Measurements from ENCODE around the gene MYO9A.

Gene MYO9A

GRCh38 chr15:72011302-72011942 lies 106.5 kb downstream of the MYO9A start:
- Histone ChIP-seq H3K4me3 (ENCODE audit: low read depth, low read length) (no peak overlapping the region), H3K36me3 (ENCODE audit: control insufficient read depth in 2 of 2, insufficient read depth in 1 of 2, low read length in 2 of 2) (peaks cover 4 to 10% of the 10 kb centered on the region in 2 experiments), H3K4me1 (ENCODE audit: control insufficient read depth, insufficient read depth, low read length) (peaks cover 21% of the 10 kb centered on the region), H3K9me3 (ENCODE audit: control insufficient read depth, insufficient read depth, low read depth, low read length) (no peaks in the 10 kb centered on the region), H3K27ac (ENCODE audit: extremely low read depth, low read depth, low read length) (no peak overlapping the region)
- POLR2A ChIA-PET: no interaction called here
- CTCF ChIA-PET: interaction anchor here (2.1 kb wide), 1 partner anchor 145 kb away, joined by 7 read pairs; no protein-coding TSS in a partner anchor
- TF ChIP-seq, protein P1, sequence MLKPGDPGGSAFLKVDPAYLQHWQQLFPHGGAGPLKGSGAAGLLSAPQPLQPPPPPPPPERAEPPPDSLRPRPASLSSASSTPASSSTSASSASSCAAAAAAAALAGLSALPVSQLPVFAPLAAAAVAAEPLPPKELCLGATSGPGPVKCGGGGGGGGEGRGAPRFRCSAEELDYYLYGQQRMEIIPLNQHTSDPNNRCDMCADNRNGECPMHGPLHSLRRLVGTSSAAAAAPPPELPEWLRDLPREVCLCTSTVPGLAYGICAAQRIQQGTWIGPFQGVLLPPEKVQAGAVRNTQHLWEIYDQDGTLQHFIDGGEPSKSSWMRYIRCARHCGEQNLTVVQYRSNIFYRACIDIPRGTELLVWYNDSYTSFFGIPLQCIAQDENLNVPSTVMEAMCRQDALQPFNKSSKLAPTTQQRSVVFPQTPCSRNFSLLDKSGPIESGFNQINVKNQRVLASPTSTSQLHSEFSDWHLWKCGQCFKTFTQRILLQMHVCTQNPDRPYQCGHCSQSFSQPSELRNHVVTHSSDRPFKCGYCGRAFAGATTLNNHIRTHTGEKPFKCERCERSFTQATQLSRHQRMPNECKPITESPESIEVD (tag by site-specific recombination; IDR thresholded peaks at IDR 0.05): peak; percentile 38; the same call in 1 of the 2 replicates
- no peak for TF ChIP-seq ZNF324 (tag by site-specific recombination; IDR thresholded peaks at IDR 0.05)
- no peak for TF ChIP-seq ZXDB (tag by site-specific recombination; IDR thresholded peaks at IDR 0.05)
- no peak for TF ChIP-seq ZNF266 (tag by site-specific recombination; IDR thresholded peaks at IDR 0.05; ENCODE audit: low read depth)

DNA sequence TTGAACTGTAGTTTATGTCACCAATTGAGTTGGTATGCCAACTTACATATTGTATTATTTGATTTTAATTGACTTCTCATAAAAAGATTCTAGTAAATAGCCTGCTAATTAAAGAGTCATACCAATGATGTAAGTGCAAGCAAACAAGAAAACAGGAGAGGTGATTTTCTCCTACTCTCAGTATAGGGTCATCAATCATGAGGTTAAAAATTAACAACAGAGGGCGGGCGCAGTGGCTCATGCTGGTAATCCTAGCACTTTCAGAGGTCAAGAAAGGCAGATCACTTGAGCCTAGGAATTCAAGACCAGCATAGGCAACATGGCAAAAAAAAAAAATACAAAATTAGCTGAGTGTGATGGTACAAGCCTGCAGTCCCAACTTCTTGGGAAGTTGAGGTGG lies 108.7 kb downstream of the MYO9A start:
- H3K4me3 ChIP-seq (ENCODE audit: low read depth, low read length): no peak overlapping the region
- ChIA-PET POLR2A (no interaction called here), CTCF (no interaction called here)
- no peak overlapping the region for H3K27ac ChIP-seq (ENCODE audit: extremely low read depth, low read depth, low read length)
- peaks cover 4 to 15% of the 10 kb centered on the region in 2 experiments for H3K36me3 ChIP-seq (ENCODE audit: control insufficient read depth in 2 of 2, insufficient read depth in 1 of 2, low read length in 2 of 2)
- no peaks in the 10 kb centered on the region for H3K9me3 ChIP-seq (ENCODE audit: control insufficient read depth, insufficient read depth, low read depth, low read length)
- peaks cover 21% of the 10 kb centered on the region for H3K4me1 ChIP-seq (ENCODE audit: control insufficient read depth, insufficient read depth, low read length)
- TF ChIP-seq ZNF274 (IDR thresholded peaks at IDR 0.05; ENCODE audit: low read length): no peak
- no peak for TF ChIP-seq ZNF274 (tag by site-specific recombination; IDR thresholded peaks at IDR 0.05; ENCODE audit: borderline replicate concordance)
- TF ChIP-seq RBAK (tag by site-specific recombination; IDR thresholded peaks at IDR 0.05): no peak
- 0 out of 2 replicates have a peak, but pooled peaks have one; percentile 5 for TF ChIP-seq FEZF1 (tag by site-specific recombination; IDR thresholded peaks at IDR 0.05)
- no peak for TF ChIP-seq ZBTB17 (tag by site-specific recombination; IDR thresholded peaks at IDR 0.05)
- no peak for TF ChIP-seq ZNF670 (tag by site-specific recombination; IDR thresholded peaks at IDR 0.05; ENCODE audit: low read depth)
- no peak for TF ChIP-seq ZNF510 (tag by site-specific recombination; IDR thresholded peaks at IDR 0.05; ENCODE audit: insufficient replicate concordance)
- no peak for TF ChIP-seq ZNF513 (tag by site-specific recombination; IDR thresholded peaks at IDR 0.05)
- TF ChIP-seq IKZF3 (tag by site-specific recombination; IDR thresholded peaks at IDR 0.05): no peak
- no peak for TF ChIP-seq ZNF37A (tag by site-specific recombination; IDR thresholded peaks at IDR 0.05)
- no peak for TF ChIP-seq ZEB2 (tag by site-specific recombination; IDR thresholded peaks at IDR 0.05)
- TF ChIP-seq, protein P1 (tag by site-specific recombination; IDR thresholded peaks at IDR 0.05): peak; percentile 71
- TF ChIP-seq WT1 (tag by site-specific recombination; IDR thresholded peaks at IDR 0.05): no peak; the same call in 1 of the 2 replicates
- TF ChIP-seq ZNF248 (tag by site-specific recombination; IDR thresholded peaks at IDR 0.05): no peak
- TF ChIP-seq, protein P2, sequence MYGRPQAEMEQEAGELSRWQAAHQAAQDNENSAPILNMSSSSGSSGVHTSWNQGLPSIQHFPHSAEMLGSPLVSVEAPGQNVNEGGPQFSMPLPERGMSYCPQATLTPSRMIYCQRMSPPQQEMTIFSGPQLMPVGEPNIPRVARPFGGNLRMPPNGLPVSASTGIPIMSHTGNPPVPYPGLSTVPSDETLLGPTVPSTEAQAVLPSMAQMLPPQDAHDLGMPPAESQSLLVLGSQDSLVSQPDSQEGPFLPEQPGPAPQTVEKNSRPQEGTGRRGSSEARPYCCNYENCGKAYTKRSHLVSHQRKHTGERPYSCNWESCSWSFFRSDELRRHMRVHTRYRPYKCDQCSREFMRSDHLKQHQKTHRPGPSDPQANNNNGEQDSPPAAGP (tag by site-specific recombination; IDR thresholded peaks at IDR 0.05): no peak
- no peak for TF ChIP-seq ZNF558 (tag by site-specific recombination; IDR thresholded peaks at IDR 0.05)
- no peak for TF ChIP-seq ZNF202 (tag by site-specific recombination; IDR thresholded peaks at IDR 0.05; ENCODE audit: borderline replicate concordance)
- TF ChIP-seq, protein P3, sequence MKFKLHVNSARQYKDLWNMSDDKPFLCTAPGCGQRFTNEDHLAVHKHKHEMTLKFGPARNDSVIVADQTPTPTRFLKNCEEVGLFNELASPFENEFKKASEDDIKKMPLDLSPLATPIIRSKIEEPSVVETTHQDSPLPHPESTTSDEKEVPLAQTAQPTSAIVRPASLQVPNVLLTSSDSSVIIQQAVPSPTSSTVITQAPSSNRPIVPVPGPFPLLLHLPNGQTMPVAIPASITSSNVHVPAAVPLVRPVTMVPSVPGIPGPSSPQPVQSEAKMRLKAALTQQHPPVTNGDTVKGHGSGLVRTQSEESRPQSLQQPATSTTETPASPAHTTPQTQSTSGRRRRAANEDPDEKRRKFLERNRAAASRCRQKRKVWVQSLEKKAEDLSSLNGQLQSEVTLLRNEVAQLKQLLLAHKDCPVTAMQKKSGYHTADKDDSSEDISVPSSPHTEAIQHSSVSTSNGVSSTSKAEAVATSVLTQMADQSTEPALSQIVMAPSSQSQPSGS (tag by site-specific recombination; IDR thresholded peaks at IDR 0.05; ENCODE audit: low read depth): no peak
- TF ChIP-seq OSR2 (tag by site-specific recombination; IDR thresholded peaks at IDR 0.05): peak; percentile 36; the same call in 1 of the 2 replicates
- TF ChIP-seq ZNF623 (tag by site-specific recombination; IDR thresholded peaks at IDR 0.05): no peak
- no peak for TF ChIP-seq ZNF580 (tag by site-specific recombination; IDR thresholded peaks at IDR 0.05)
- TF ChIP-seq SP7 (tag by site-specific recombination; IDR thresholded peaks at IDR 0.05): peak; percentile 48; the same call in 1 of the 2 replicates
- TF ChIP-seq ZNF391 (tag by site-specific recombination; IDR thresholded peaks at IDR 0.05; ENCODE audit: borderline replicate concordance, low read depth): no peak
- 0 out of 2 replicates have a peak, but pooled peaks have one; percentile 13 for TF ChIP-seq ZNF629 (tag by site-specific recombination; IDR thresholded peaks at IDR 0.05)
